GM12873 (cell line): ENCODE measurements around the gene MPIG6B.

Experiments
- CTCF ChIP-seq: IDR thresholded peaks from 2 replicates; pipeline ENCODE4 v1.5.1; 2012; ENCODE audit warnings: low read depth, mild to moderate bottlenecking, moderate library complexity, low read length, control low read depth; ENCODE audit not compliant: insufficient read depth; ENCODE audit errors: missing control alignments

The MPIG6B gene

GRCh38 chr6:31730631-31731086, 7.5 kb downstream of the MPIG6B start:
- TF ChIP-seq CTCF: no peak

- TF ChIP-seq CTCF: no peak
Measured at GRCh38 chr6:31732029-31732428, 8.9 kb downstream of the MPIG6B start.

- TF ChIP-seq CTCF: no peak
Measured at GRCh38 chr6:31733734-31734133, 10.6 kb downstream of the MPIG6B start.

GRCh38 chr6:31734247-31734820, 11.2 kb downstream of the MPIG6B start:
- TF ChIP-seq CTCF: no peak

- TF ChIP-seq CTCF: no peak
Measured at GRCh38 chr6:31734821-31735406, 11.7 kb downstream of the MPIG6B start.

GRCh38 chr6:31736021-31736767, 13.0 kb downstream of the MPIG6B start, which contains the start of gene CLIC1:
CLIC1 (minus strand) TSS chr6:31736530; CDS start chr6:31736300, 230 bp downstream.
- no peak for TF ChIP-seq CTCF

GRCh38 chr6:31736768-31737314, 13.7 kb downstream of the MPIG6B start:
- no peak for TF ChIP-seq CTCF
